ENCODE results near the gene MYRF. TPM values are rescaled to one million over a fixed set of nuclear protein-coding genes. Genes with fewer than 3 reads are reported as not detected.

The MYRF gene
- polyA plus RNA-seq, 5 donors, result 20.7 to 39.0 (median 28.7) TPM

GRCh38 chr11:61756452-61757212 is 4.2 kb downstream of the MYRF start:
- DNase-seq, result no peak

GRCh38 chr11:61757213-61757862 is 4.9 kb downstream of the MYRF start:
- DNase-seq, result no peak

- DNase-seq, result no peak
Measured at GRCh38 chr11:61760946-61761345, 8.5 kb downstream of the MYRF start.

GRCh38 chr11:61761440-61762222 is 9.2 kb downstream of the MYRF start:
- no peak for DNase-seq

GRCh38 chr11:61762223-61762615 is 9.8 kb downstream of the MYRF start:
- DNase-seq, result no peak

- DNase-seq, result no peak
Measured at GRCh38 chr11:61762798-61763197, 10.4 kb downstream of the MYRF start.

- DNase-seq, result no peak
Measured at GRCh38 chr11:61763930-61764605, 11.6 kb downstream of the MYRF start.

GRCh38 chr11:61764606-61765260 is 12.3 kb downstream of the MYRF start:
- DNase-seq, result no peak

GRCh38 chr11:61765550-61766253 is 13.3 kb downstream of the MYRF start:
- DNase-seq, result no peak

GRCh38 chr11:61766353-61766841 is 14.0 kb downstream of the MYRF start:
- DNase-seq, result no peak

GRCh38 chr11:61768376-61769076 is 16.1 kb downstream of the MYRF start:
- no peak for DNase-seq

- DNase-seq, result no peak
Measured at GRCh38 chr11:61769169-61769920, 16.9 kb downstream of the MYRF start.

GRCh38 chr11:61769946-61770683 is 17.7 kb downstream of the MYRF start:
- no peak for DNase-seq

GRCh38 chr11:61771195-61771894 is 18.9 kb downstream of the MYRF start:
- no peak for DNase-seq

- no peak for DNase-seq
Measured at GRCh38 chr11:61771985-61772455, 19.6 kb downstream of the MYRF start.

GRCh38 chr11:61773356-61773755 is 20.9 kb downstream of the MYRF start:
- DNase-seq, result no peak

GRCh38 chr11:61773809-61774208 is 21.4 kb downstream of the MYRF start:
- DNase-seq, result no peak

GRCh38 chr11:61774411-61774810 is 22.0 kb downstream of the MYRF start:
- DNase-seq, result no peak

Measured in right lung (tissue), 5 donors.